NB4 (cell line): ENCODE data around the gene ZNF607.

Source experiments
- POLR2A ChIP-seq: IDR thresholded peaks from 2 replicates; pipeline ENCODE4 v1.6.1; 2011; ENCODE audit warnings: mild to moderate bottlenecking; ENCODE audit not compliant: insufficient read length; ENCODE audit errors: extremely low read depth
- TF ChIP-seq, protein P1 (sequence below): IDR thresholded peaks from one replicate; pipeline ENCODE4 v1.5.1; 2012; ENCODE audit warnings: low read depth, low read length

DNA sequence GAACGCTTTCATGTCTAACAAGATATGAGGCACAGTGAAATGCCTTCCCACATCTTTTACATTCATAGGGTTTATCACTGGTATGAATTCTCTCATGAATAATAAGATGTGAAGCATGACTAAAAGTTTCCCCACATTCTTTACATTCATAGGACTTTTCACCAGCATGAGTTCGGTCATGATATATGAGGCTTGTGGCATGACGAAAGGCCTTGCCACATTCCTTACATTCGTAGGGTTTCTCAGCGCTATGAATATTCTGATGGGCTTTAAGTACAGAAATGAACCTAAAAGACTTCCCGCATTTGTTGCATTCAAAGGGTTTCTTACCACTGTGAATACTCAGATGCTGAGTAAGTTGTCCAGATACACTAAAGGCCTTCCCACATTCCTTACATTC is 21.3 kb downstream of the ZNF607 start:
- TF ChIP-seq, protein P1, sequence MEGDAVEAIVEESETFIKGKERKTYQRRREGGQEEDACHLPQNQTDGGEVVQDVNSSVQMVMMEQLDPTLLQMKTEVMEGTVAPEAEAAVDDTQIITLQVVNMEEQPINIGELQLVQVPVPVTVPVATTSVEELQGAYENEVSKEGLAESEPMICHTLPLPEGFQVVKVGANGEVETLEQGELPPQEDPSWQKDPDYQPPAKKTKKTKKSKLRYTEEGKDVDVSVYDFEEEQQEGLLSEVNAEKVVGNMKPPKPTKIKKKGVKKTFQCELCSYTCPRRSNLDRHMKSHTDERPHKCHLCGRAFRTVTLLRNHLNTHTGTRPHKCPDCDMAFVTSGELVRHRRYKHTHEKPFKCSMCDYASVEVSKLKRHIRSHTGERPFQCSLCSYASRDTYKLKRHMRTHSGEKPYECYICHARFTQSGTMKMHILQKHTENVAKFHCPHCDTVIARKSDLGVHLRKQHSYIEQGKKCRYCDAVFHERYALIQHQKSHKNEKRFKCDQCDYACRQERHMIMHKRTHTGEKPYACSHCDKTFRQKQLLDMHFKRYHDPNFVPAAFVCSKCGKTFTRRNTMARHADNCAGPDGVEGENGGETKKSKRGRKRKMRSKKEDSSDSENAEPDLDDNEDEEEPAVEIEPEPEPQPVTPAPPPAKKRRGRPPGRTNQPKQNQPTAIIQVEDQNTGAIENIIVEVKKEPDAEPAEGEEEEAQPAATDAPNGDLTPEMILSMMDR = no peak
- TF ChIP-seq POLR2A = no peak
